Adrenal gland (tissue), 12 donors: ENCODE data around the gene ARHGAP18. TPM values are rescaled to one million over a fixed set of nuclear protein-coding genes. Genes with fewer than 3 reads are reported as not detected.

ENCODE experiments used
- DNase-seq, 7 donors: peaks; one replicate each; pipeline ENCODE4 v3.0.0-alpha.2; 2019 to 2020
- H3K27ac ChIP-seq, 5 donors: fragments of 200-600 bp; sonication (generic) in 4 of 5; 1 replicate in 3 of 5; 2 replicates in 2 of 5; pipeline versions ENCODE4 v1.5.1 to v1.8.0; 2016 to 2020; ENCODE audit warnings: mild to moderate bottlenecking in 1 of 5
- H3K27me3 ChIP-seq: fragments of 200-600 bp; 2 replicates; pipeline ENCODE4 v1.8.0; 2021
- H3K36me3 ChIP-seq, 2 donors: fragments of 200-600 bp; replicated peaks in 1 of 2; 1 replicate in 1 of 2; 2 replicates in 1 of 2; pipeline versions ENCODE4 v1.5.1 to v1.8.0; 2018 to 2022
- H3K4me1 ChIP-seq, 2 donors: fragments of 200-600 bp; replicated peaks in 1 of 2; 1 replicate in 1 of 2; 2 replicates in 1 of 2; pipeline versions ENCODE4 v1.5.1 to v1.8.0; 2018 to 2021
- H3K4me3 ChIP-seq, 4 donors: fragments of 200-600 bp; sonication (generic) in 3 of 4; one replicate each; pipeline ENCODE4 v1.5.1; 2016 to 2018
- H3K9me3 ChIP-seq, 3 donors: fragments of 200-600 bp; sonication (generic) in 1 of 3; replicated peaks in 1 of 3; 1 replicate in 2 of 3; 2 replicates in 1 of 3; pipeline versions ENCODE4 v1.5.1 to v1.8.0; 2016 to 2021
- POLR2A ChIP-seq, 2 donors: fragments of 450-650 bp; IDR thresholded peaks; one replicate each; pipeline ENCODE4 v1.6.1; 2017; ENCODE audit warnings: antibody characterized with exemption in 2 of 2, mild to moderate bottlenecking in 2 of 2, moderate library complexity in 1 of 2
- WGBS, 4 donors: extraction: QIAGEN DNeasy Blood & Tissue Kit in 2 of 4; methylation state at CpG; one replicate each; pipeline versions ENCODE4 v1.1.5 to v1.1.7; 2013 to 2017; 5-methylcytosine and 5-hydroxymethylcytosine counted together
- intact Hi-C, 2 donors: fragments of 100-400 bp; cut with DNase I; formaldehyde crosslinking; loops; one replicate each; pipeline versions ENCODE4 v1.14.1 to v1.15.0; 2022 to 2023
- polyA plus RNA-seq, 3 donors: library from polyadenylated mRNA; stranded (reverse); fragments of 200-250 nt in 2 of 3; fragments of 350-450 nt in 1 of 3; fragmentation: Illumina TruSeq in 1 of 3; extraction: RNeasy Lipid Tissue Mini Kit (QIAGEN cat#74804) in 1 of 3; gene quantifications; one replicate each; pipeline ENCODE4 v1.2.3, GENCODE V29; 2013 to 2014
- total RNA-seq, 9 donors: library from RNA; depleted of rRNA in 4 of 9; stranded (reverse); fragments of >200 nt in 4 of 9; fragments of 120-200 nt in 1 of 9; fragmentation: NEBNext Ultra II Directional in 1 of 9; extraction: Animal tissue kit (Norgen Biotek cat#: 25700) in 1 of 9; gene quantifications; one replicate each; pipeline versions ENCODE4 v1.1.0 to v1.2.4, GENCODE V29; 2013 to 2023
- TF ChIP-seq, protein P1 (sequence below), 6 experiments: fragments of 450-650 bp in 4 of 6; fragments of 200-600 bp in 2 of 6; sonication (generic) in 1 of 6; IDR thresholded peaks; 1 replicate in 5 of 6; 2 replicates in 1 of 6; pipeline versions ENCODE4 v1.5.1 to v1.8.0; 2016 to 2021; ENCODE audit warnings: antibody characterized with exemption in 6 of 6, mild to moderate bottlenecking in 2 of 6, moderate library complexity in 1 of 6
- donor health status: healthy with polysubstance abuse.
- donor health status: Bipolar disorder and iron deficiency.
- donor health status: DM: yes; HTN: yes; CAD: no.
- donor health status: DM: no; HTN: no; CAD: no.
- donor health status: DM: no; HTN: no; CAD: no.
- donor health status: DM: yes; HTN: yes; CAD: no.

ARHGAP18 gene
- total and polyA plus RNA-seq, 12 donors = 22.0 to 101 (median 75.8) TPM

DNA sequence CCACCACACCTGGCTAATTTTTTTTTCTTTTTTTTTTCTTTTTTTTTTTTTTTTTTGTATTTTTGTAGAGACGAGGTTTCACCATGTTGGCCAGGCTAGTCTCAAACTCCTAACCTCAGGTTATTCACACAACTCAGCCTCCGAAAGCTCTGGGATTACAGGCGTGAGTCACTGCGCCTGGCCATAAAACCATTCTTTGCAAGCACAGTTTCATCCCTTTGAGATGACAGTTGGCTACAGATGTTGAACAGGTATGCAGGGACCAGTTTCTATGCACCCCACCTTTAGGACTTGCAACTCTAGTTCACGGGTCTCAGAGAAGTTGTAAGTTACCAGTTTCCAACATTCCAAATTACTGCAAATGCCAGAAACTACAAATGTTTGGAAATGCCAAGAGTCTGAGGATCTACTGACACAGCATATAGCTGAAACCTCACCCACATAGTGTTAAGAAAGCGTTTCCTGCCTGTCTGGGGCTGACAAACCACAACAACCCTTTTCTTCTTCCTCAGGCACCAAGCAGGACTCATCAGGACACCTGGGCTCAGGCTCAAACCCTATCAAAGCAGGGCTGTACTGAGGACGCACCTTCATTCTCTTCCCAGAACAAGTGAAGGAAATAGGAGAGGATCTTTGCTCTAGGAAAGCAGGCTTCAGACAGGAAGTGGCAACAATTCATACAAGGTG lies 22.9 kb downstream of the ARHGAP18 start:
- H3K27ac ChIP-seq = peak overlapping the region in 2 of 5 donors; percentile 24 to 76
- DNase-seq = peak in 1 of 7 donors; percentile 26

DNA sequence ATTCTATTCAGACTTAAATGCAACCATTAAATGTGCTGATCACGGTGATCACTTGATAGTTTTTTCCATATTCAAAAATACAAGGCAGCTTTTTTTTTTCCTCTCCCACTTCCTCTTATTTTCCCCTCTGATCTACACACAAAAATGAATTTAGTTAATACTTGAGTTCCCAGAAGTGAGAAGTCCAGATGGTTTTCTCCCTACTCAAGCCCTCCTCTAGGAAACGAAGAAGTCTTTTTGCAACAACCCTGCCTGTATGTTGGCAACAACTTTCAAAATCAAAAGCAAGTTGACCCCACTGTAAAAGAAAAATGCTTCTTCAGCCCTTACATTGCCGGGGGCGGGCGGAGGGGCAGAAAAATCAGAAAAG lies 24.3 kb downstream of the ARHGAP18 start:
- Histone ChIP-seq H3K27me3 (no peaks in the 10 kb centered on the region), H3K4me1 (peaks cover 21 to 49% of the 10 kb centered on the region in 2 donors), H3K27ac (peak overlapping the region; percentile 13 to 90 (median 86)), H3K4me3 (no peak overlapping the region), H3K9me3 (no peaks in the 10 kb centered on the region), H3K36me3 (no peaks in the 10 kb centered on the region)
- no peak for DNase-seq
- 77 to 82% (median 79%) methylated on average over 5 of the region's 5 CpGs for WGBS, 4 donors
- intact Hi-C loops = no loop called here
- TF ChIP-seq, protein P1, sequence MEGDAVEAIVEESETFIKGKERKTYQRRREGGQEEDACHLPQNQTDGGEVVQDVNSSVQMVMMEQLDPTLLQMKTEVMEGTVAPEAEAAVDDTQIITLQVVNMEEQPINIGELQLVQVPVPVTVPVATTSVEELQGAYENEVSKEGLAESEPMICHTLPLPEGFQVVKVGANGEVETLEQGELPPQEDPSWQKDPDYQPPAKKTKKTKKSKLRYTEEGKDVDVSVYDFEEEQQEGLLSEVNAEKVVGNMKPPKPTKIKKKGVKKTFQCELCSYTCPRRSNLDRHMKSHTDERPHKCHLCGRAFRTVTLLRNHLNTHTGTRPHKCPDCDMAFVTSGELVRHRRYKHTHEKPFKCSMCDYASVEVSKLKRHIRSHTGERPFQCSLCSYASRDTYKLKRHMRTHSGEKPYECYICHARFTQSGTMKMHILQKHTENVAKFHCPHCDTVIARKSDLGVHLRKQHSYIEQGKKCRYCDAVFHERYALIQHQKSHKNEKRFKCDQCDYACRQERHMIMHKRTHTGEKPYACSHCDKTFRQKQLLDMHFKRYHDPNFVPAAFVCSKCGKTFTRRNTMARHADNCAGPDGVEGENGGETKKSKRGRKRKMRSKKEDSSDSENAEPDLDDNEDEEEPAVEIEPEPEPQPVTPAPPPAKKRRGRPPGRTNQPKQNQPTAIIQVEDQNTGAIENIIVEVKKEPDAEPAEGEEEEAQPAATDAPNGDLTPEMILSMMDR (IDR thresholded peaks at IDR 0.05) = no peak
- no peak for TF ChIP-seq POLR2A (IDR thresholded peaks at IDR 0.05)

More for the DNA sequence above, 22.9 kb downstream of the ARHGAP18 start:
- no peaks in the 10 kb centered on the region for H3K27me3 ChIP-seq
- no peak overlapping the region for H3K4me3 ChIP-seq
- WGBS, 4 donors = 75 to 96% (median 83%) methylated on average over 7 of the region's 7 CpGs
- TF ChIP-seq, protein P1 (IDR thresholded peaks at IDR 0.05) = no peak
- no peaks in the 10 kb centered on the region for H3K9me3 ChIP-seq
- H3K36me3 ChIP-seq = no peaks in the 10 kb centered on the region
- H3K4me1 ChIP-seq = peaks cover 21 to 60% of the 10 kb centered on the region in 2 donors
- intact Hi-C loops = no loop called here

DNA sequence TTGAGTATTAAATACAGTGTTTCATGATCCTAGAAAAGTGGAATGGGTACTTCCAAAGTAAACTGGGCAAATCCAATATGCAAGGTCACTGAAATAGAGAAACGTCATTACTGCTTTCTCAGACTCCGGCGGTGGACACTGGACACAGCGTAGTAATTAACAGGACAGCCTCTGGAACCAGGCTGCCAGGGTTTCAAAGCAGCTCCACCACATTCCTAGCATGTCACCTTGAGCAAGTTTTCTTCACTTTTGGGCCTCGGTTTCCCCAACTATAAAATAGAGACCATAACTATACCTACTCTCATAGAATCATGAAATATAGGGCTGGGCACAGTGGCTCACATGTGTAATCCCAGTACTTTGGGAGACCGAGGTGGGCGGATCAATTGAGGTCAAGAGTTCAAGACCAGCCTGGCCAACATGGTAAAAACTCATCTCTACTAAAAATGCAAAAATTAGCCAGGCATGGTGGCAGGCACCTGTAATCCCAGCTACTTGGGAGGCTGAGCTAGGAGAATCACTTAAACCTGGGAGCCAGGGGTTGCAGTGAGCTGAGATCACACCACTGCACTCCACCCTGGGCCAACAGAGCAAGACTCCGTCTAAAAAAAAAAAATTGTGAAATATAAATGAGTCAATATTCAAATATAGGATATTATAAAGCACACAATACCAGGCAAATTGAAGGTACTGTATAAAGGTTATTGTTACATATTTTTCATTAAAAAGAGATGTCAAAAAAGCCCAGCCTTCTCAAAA lies 24.9 kb downstream of the ARHGAP18 start:
- no peaks in the 10 kb centered on the region for H3K27me3 ChIP-seq
- TF ChIP-seq POLR2A (IDR thresholded peaks at IDR 0.05) = no peak
- TF ChIP-seq, protein P1 (IDR thresholded peaks at IDR 0.05) = no peak
- H3K4me3 ChIP-seq = no peak overlapping the region
- DNase-seq = no peak
- intact Hi-C loops = no loop called here
- H3K9me3 ChIP-seq = no peaks in the 10 kb centered on the region
- H3K4me1 ChIP-seq = peaks cover 21 to 45% of the 10 kb centered on the region in 2 donors
- WGBS, 4 donors = 68 to 83% (median 76%) methylated on average over 8 of the region's 8 CpGs
- no peaks in the 10 kb centered on the region for H3K36me3 ChIP-seq
- peak overlapping the region; percentile 70 to 90 (median 86) for H3K27ac ChIP-seq

DNA sequence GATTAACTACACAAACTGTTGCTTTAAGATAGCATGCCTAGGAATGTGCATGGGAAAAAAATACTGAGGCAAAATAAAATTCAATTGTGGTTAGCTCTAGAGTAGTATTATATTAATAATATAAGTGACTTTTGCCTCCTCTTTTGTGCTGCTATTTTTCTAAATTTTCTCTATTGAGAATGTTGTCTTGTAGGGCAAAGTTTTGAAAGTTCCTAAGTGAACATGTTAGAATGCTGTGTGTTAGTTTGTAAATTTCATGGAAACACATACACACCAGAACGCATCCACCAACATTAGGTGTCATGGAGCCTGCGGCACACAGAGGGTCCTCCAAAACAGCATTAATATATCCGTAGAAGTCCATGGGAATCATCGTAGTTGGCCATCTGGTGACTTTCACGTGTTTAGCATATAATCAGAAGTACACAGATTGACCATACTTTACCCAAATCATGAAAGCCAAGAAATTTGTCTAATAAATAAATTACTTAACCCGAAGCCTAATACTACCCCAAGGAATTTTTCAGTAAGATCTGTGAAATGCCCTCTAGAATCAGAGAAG lies 25.6 kb downstream of the ARHGAP18 start:
- intact Hi-C loops = no loop called here
- TF ChIP-seq, protein P1 (IDR thresholded peaks at IDR 0.05) = no peak
- no peak for TF ChIP-seq POLR2A (IDR thresholded peaks at IDR 0.05)
- H3K4me3 ChIP-seq = no peak overlapping the region
- no peak for DNase-seq
- no peaks in the 10 kb centered on the region for H3K36me3 ChIP-seq
- no peaks in the 10 kb centered on the region for H3K9me3 ChIP-seq
- peaks cover 21 to 45% of the 10 kb centered on the region in 2 donors for H3K4me1 ChIP-seq
- WGBS, 4 donors = 84 to 89% (median 86%) methylated on average over 6 of the region's 6 CpGs
- peak overlapping the region; percentile 70 to 90 (median 86) for H3K27ac ChIP-seq
- no peaks in the 10 kb centered on the region for H3K27me3 ChIP-seq
